K562 (cell line): ENCODE results near the gene SULT2B1. TPM values are rescaled to one million over a fixed set of nuclear protein-coding genes. Genes with fewer than 3 reads are reported as not detected.

Experiments
- ATAC-seq: fragments of 200-7000 bp; cut with Tn5 transposase; 3 replicates; pipeline ENCODE4 v1.9.1; 2020; ENCODE audit warnings: moderate library complexity
- BruUV-seq: library from RNA; stranded (reverse); fragments of 400-500 nt; replicated peaks from 2 replicates; lab custom pipeline; 2021; lab: Mats Ljungman, UMichigan
- CTCF ChIA-PET: fragments of 300-600 bp; formaldehyde crosslinking; extraction: SDS; loops from one replicate; lab custom pipeline; 2021; ENCODE audit warnings: low intra/inter-chr PET ratio; lab: Yijun Ruan, JAX
- POLR2A ChIA-PET: fragments of 300-600, 350-650 bp; sonication (Branson Sonifier 250); formaldehyde crosslinking; extraction: SDS; loops from one replicate; lab custom pipeline; 2021; ENCODE audit warnings: antibody characterized with exemption, inconsistent platforms; lab: Yijun Ruan, JAX
- DNase-seq, 4 experiments: peaks; one replicate each; pipeline versions ENCODE4 v3.0.0 to v3.0.0-alpha.2; 2011 to 2018; ENCODE audit warnings: low spot score in 3 of 4, mixed read lengths in 3 of 4; ENCODE audit errors: extremely low read depth in 1 of 4
- FAIRE-seq: peaks from 2 replicates; lab custom pipeline; 2011; peaks lifted over from hg19 to GRCh38; lab: Jason Lieb, UNC
- H2AFZ ChIP-seq: 2 replicates; pipeline ENCODE4 v1.6.0; 2011; ENCODE audit warnings: low read depth, low read length, control low read depth, inconsistent platforms
- H3K27ac ChIP-seq: fragments of 200-600 bp; 3 replicates; pipeline ENCODE4 v1.8.0; 2011; ENCODE audit warnings: low read depth, mild to moderate bottlenecking, control low read depth, inconsistent platforms, low read length, moderate library complexity, mixed read lengths; ENCODE audit errors: extremely low read depth
- H3K27me3 ChIP-seq, 2 experiments: fragments of 300-600 bp in 1 of 2; 2 replicates in 1 of 2; 3 replicates in 1 of 2; pipeline versions ENCODE4 v1.6.0 to v1.8.0; 2011; ENCODE audit warnings: inconsistent platforms in 2 of 2, low read length in 2 of 2, mild to moderate bottlenecking in 1 of 2, mixed read lengths in 1 of 2, moderate library complexity in 1 of 2; ENCODE audit not compliant: control insufficient read depth in 2 of 2, insufficient read depth in 2 of 2
- H3K36me3 ChIP-seq: fragments of 300-600 bp; 3 replicates; pipeline ENCODE4 v1.8.0; 2011; ENCODE audit warnings: mild to moderate bottlenecking, low read length, inconsistent platforms; ENCODE audit not compliant: control insufficient read depth, insufficient read depth
- H3K4me1 ChIP-seq, 2 experiments: fragments of 200-600 bp in 1 of 2; replicated peaks in 1 of 2; 2 replicates in 1 of 2; 3 replicates in 1 of 2; pipeline versions ENCODE4 v1.5.1 to v1.8.0; 2011; ENCODE audit warnings: inconsistent platforms in 2 of 2, low read length in 2 of 2, mild to moderate bottlenecking in 1 of 2, mixed read lengths in 1 of 2, moderate library complexity in 1 of 2; ENCODE audit not compliant: control insufficient read depth in 2 of 2, insufficient read depth in 2 of 2
- H3K4me2 ChIP-seq: 2 replicates; pipeline ENCODE4 v1.6.1; 2011; ENCODE audit warnings: low read length, control low read depth, inconsistent platforms, mixed read lengths; ENCODE audit not compliant: insufficient read depth
- H3K4me3 ChIP-seq: fragments of 200-600 bp; sonication (generic), shearing (Covaris generic); 2 replicates; pipeline ENCODE4 v1.5.1; 2016; ENCODE audit warnings: control low read depth, inconsistent platforms
- H3K79me2 ChIP-seq: fragments of 200-600 bp; 3 replicates; pipeline ENCODE4 v1.8.0; 2011; ENCODE audit warnings: low read length, inconsistent platforms; ENCODE audit not compliant: control insufficient read depth, insufficient read depth
- H3K9ac ChIP-seq, 2 experiments: 2 replicates each; pipeline versions ENCODE4 v1.6.0 to v1.6.1; 2011; ENCODE audit warnings: low read depth in 2 of 2, low read length in 2 of 2, control low read depth in 1 of 2, inconsistent platforms in 1 of 2, mild to moderate bottlenecking in 1 of 2, mixed read lengths in 1 of 2; ENCODE audit not compliant: insufficient read depth in 1 of 2
- H3K9me1 ChIP-seq: one replicate; pipeline ENCODE4 v1.6.0; 2011; ENCODE audit warnings: inconsistent platforms, mild to moderate bottlenecking, low read length, moderate library complexity; ENCODE audit not compliant: control insufficient read depth, insufficient read depth
- H3K9me3 ChIP-seq: replicated peaks from 2 replicates; pipeline ENCODE4 v1.5.1; 2011; ENCODE audit warnings: low read depth, low read length, inconsistent platforms; ENCODE audit not compliant: control insufficient read depth, insufficient read depth
- H4K20me1 ChIP-seq: replicated peaks from 2 replicates; pipeline ENCODE4 v1.6.1; 2011; ENCODE audit warnings: low read length, inconsistent platforms, mixed read lengths; ENCODE audit not compliant: control insufficient read depth, insufficient read depth
- BCOR ChIP-seq: fragments of 450-650 bp; IDR thresholded peaks from 2 replicates; pipeline ENCODE4 v1.6.1; 2016
- BRD4 ChIP-seq: fragments of 200-600 bp; sonication (generic); IDR thresholded peaks from 2 replicates; pipeline ENCODE4 v1.6.1; 2017; ENCODE audit warnings: inconsistent platforms
- SIN3B ChIP-seq: fragments of 450-650 bp; IDR thresholded peaks from 2 replicates; pipeline ENCODE4 v1.6.1; 2017; ENCODE audit warnings: low read depth, mild to moderate bottlenecking, moderate library complexity
- SOX6 ChIP-seq: fragments of 450-650 bp; IDR thresholded peaks from 2 replicates; pipeline ENCODE4 v1.6.1; 2014; ENCODE audit warnings: mild to moderate bottlenecking
- ZBED1 ChIP-seq: IDR thresholded peaks from 2 replicates; pipeline ENCODE4 v1.6.1; 2014
- ZNF24 ChIP-seq: fragments of 450-650 bp; IDR thresholded peaks from 2 replicates; pipeline ENCODE4 v1.6.1; 2016
- ZNF785 ChIP-seq: fragments of 250-450 bp; sonication (Bioruptor Pico); IDR thresholded peaks from 2 replicates; pipeline ENCODE4 v1.4.0; 2020; ENCODE audit warnings: mild to moderate bottlenecking
- WGBS: fragments of 100-300 bp; shearing (Covaris generic); methylation state at CpG from one replicate; pipeline ENCODE4 v1.1.6; 2016; ENCODE audit warnings: low coverage, mixed read lengths; ENCODE audit not compliant: insufficient coverage; ENCODE audit errors: missing lambda C conversion rate; 5-methylcytosine and 5-hydroxymethylcytosine counted together
- in situ Hi-C: fragments of 300-500 bp; cut with MboI; formaldehyde crosslinking; loops from 4 replicates; pipeline ENCODE4 v1.15.0; 2018; ENCODE audit warnings: inconsistent platforms, mixed read lengths
- intact Hi-C: fragments of 100-400 bp; cut with micrococcal nuclease; formaldehyde crosslinking; loops from 2 replicates; pipeline ENCODE4 v1.14.2; 2022
- polyA plus RNA-seq, 8 experiments: library from polyadenylated mRNA; depleted of rRNA in 4 of 8; stranded (reverse) in 5 of 8; unstranded in 3 of 8; fragments of >200 nt; fragmentation: Nextera tagmentation in 2 of 8; fragmentation: Illumina TruSeq in 1 of 8; extraction: Ambion mirVana in 2 of 8; extraction: Trizol in 1 of 8; gene quantifications; 2 replicates each; pipeline versions ENCODE4 v1.2.1 to v1.2.3, GENCODE V29; 2011 to 2014; ENCODE audit warnings: inconsistent platforms in 1 of 8, missing spikeins in 1 of 8
- total RNA-seq, 7 experiments: library from RNA; depleted of rRNA in 6 of 7; stranded (reverse); fragments of >200 nt in 6 of 7; fragmentation: Illumina TruSeq in 2 of 7; extraction: Trizol in 2 of 7; gene quantifications; 2 replicates each; pipeline versions ENCODE4 v1.2.1 to v1.2.3, GENCODE V29; 2011 to 2021; ENCODE audit warnings: low replicate concordance in 1 of 7
- TF ChIP-seq, protein P1 (sequence below): fragments of 450-650 bp; IDR thresholded peaks from 2 replicates; pipeline ENCODE4 v1.7.0; 2016; ENCODE audit warnings: borderline replicate concordance

SULT2B1 gene
- total and polyA plus RNA-seq, 9 of the 15 experiments (the other 6 are each of a cell fraction or from before 2014, with no cell fraction given) = 0.09 to 0.62 (median 0.22) TPM; not detected in 2

DNA sequence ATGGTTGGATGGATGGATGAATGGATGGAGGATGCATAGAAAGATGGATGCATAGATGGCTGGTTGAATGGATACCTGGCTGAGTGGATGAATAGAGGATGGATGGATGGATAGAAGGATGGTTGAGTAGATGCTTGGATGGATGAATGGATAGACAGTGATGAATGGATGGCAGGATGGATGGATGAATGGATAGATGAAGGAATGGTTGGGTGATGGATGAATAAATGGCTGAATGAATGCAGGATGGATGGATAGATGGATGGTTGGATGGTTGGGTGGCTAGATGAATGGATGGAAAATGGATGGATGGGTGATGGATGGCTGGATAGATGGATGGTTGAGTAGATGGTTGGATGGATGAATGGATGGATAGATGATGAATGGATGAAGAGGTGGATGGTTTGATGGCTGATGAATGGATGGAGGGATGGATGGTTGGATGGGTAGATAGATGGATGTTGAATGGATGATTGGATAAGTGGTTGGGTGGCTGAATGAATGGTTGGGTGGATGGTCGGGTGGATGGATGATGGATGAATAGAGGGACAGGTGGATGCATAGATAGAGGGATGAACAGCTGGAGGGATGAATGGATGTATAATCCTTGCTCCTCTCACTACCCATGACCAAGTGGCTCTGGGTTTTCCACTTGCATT lies 3.6 kb upstream of the SULT2B1 start (continued):
- TF ChIP-seq, protein P1, sequence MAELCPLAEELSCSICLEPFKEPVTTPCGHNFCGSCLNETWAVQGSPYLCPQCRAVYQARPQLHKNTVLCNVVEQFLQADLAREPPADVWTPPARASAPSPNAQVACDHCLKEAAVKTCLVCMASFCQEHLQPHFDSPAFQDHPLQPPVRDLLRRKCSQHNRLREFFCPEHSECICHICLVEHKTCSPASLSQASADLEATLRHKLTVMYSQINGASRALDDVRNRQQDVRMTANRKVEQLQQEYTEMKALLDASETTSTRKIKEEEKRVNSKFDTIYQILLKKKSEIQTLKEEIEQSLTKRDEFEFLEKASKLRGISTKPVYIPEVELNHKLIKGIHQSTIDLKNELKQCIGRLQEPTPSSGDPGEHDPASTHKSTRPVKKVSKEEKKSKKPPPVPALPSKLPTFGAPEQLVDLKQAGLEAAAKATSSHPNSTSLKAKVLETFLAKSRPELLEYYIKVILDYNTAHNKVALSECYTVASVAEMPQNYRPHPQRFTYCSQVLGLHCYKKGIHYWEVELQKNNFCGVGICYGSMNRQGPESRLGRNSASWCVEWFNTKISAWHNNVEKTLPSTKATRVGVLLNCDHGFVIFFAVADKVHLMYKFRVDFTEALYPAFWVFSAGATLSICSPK = no peak
- no peak for TF ChIP-seq SIN3B
- no peak for TF ChIP-seq ZNF785 (CRISPR knock-in tag)
- TF ChIP-seq ZBED1 = no peak

DNA sequence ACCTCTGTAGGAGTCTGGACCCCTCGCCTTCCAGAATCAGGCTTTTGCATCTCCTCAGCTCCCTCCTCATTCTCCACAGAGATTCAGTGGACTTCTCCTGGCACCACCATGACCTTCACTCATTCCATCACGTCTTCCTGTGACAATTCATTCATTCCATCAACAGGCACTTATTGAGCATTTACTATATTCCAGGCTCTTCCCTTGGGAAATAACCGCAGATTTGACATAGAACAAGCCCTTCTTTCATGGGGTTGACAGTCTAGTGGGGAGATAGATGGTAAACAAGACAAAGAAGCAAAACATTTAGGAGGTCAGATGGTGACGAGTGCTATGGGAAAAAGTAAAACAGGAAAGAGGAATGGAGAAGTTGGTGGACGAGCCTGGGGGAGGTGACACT lies 2.6 kb upstream of the SULT2B1 start:
- DNase-seq (no peak), ATAC-seq (no peak), FAIRE-seq (no peak)
- Histone ChIP-seq H3K27ac (no peak overlapping the region), H3K9me3 (no peaks in the 10 kb centered on the region), H3K4me2 (no peak overlapping the region), H4K20me1 (no peaks in the 10 kb centered on the region; the same call in 1 of the 2 replicates), H3K27me3 (peaks cover 0 to 17% of the 10 kb centered on the region in 2 experiments; a peak in 3 of 5 replicates), H3K36me3 (no peaks in the 10 kb centered on the region), H3K9ac (0 out of 4 replicates have a peak overlapping the region, but pooled peaks of 1 of the 2 experiments have one; percentile 2), H3K4me1 (peaks cover 8 to 31% of the 10 kb centered on the region in 2 experiments; a peak in 3 of 5 replicates), H3K79me2 (no peaks in the 10 kb centered on the region), H2AFZ (no peak overlapping the region), H3K9me1 (no peaks in the 10 kb centered on the region), H3K4me3 (no peak overlapping the region)
- CTCF ChIA-PET = no interaction called here
- no TSS peak for BruUV-seq
- TF ChIP-seq ZNF24 = peak; percentile 84
- 0 out of 2 replicates have a peak, but pooled peaks have one; percentile 17 for TF ChIP-seq BCOR
- no peak for TF ChIP-seq BRD4
- no peak for TF ChIP-seq SOX6
- 2% methylated on average over 5 of the region's 5 CpGs for WGBS
- intact Hi-C loops (no loop called here), in situ Hi-C loops (no loop called here)
- POLR2A ChIA-PET = no interaction called here
